Dendritic cell treated with granulocyte-macrophage colony-stimulating factor and Interleukin-4, amounts not matched to agents 40 ng/mL and 50 ng/mL, for 4 days (primary cell): ENCODE results near the gene SVBP.
"Not testable (repeated sequence)": the region's sequence is repeated elsewhere in the genome, so short reads cannot be mapped to it uniquely, and the experiment has no call there.

Source experiments
- H3K27ac Mint-ChIP-seq: one replicate; pipeline ENCODE4 v1.8.0; 2022; ENCODE audit warnings: mild to moderate bottlenecking, mixed read lengths
- H3K27me3 Mint-ChIP-seq: one replicate; pipeline ENCODE4 v1.8.0; 2022; ENCODE audit warnings: mild to moderate bottlenecking, mixed read lengths
- H3K36me3 Mint-ChIP-seq: one replicate; pipeline ENCODE4 v1.8.0; 2022; ENCODE audit warnings: low read depth, mixed read lengths
- H3K4me1 Mint-ChIP-seq: one replicate; pipeline ENCODE4 v1.8.0; 2022; ENCODE audit warnings: low read depth, mixed read lengths
- H3K4me3 Mint-ChIP-seq: one replicate; pipeline ENCODE4 v1.8.0; 2022; ENCODE audit warnings: mild to moderate bottlenecking, moderate library complexity, mixed read lengths
- H3K9me3 Mint-ChIP-seq: one replicate; pipeline ENCODE4 v1.8.0; 2022; ENCODE audit warnings: mixed read lengths
- intact Hi-C: fragments of 100-400 bp; cut with micrococcal nuclease; formaldehyde crosslinking; loops from one replicate; pipeline ENCODE4 v1.15.0; 2022

Gene SVBP

DNA sequence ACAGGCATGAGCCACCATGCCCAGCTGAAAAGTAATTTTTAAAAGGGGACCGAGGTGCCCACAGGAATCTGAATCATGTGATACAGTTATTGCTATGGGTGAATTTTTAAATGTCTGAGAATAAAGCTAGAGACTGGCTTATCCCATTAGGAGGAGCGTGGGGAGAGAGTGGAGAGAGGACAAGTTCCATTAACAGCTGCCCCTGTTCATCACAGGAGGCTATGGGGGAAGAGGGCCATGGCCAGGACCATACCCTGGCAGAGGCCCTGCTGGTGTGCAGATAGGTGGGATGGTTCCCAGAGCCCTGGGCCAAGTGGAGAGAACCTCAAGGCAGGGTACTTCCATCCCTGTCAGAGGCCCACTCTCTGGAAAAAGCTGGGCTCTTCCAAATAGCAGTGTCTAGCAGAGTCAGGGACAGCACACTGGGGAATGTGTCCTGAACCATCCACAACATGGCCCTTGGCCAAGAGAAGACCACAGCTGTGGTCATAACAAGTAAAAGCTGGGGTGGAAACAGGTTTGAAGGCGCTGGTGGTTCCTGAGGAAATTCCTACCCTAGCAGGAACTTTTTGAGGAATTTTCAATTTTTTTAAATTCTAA lies 15.5 kb upstream of the SVBP start:
- intact Hi-C loops = no loop called here
- H3K4me1 Mint-ChIP-seq = peaks cover 31% of the 10 kb centered on the region
- peaks cover 64% of the 10 kb centered on the region for H3K36me3 Mint-ChIP-seq
- no peak overlapping the region for H3K4me3 Mint-ChIP-seq
- no peaks in the 10 kb centered on the region for H3K9me3 Mint-ChIP-seq
- H3K27ac Mint-ChIP-seq = no peak overlapping the region
- H3K27me3 Mint-ChIP-seq = no peaks in the 10 kb centered on the region

DNA sequence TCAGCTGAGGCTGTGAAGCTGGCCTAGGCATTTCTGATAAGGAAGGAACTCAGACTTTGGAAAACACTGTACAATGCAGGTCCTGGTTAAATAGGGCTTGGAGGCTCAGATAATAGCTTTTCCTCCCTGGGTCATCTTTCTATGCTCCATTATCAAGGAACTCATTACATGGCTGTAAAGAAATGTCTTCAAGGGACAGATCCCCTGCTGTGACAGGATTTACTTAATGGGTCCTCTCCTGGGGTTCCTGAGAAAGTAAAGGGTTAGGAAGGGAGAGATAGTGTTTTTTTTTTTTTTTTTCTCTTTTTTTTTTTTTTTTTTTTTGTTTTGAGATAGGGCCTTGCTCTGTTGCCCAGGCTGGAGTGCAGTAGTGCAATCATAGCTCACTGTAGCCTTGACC lies 14.1 kb upstream of the SVBP start:
- Mint-ChIP-seq H3K27me3 (no peaks in the 10 kb centered on the region), H3K36me3 (peaks cover 60% of the 10 kb centered on the region), H3K4me3 (no peak overlapping the region), H3K27ac (no peak overlapping the region), H3K4me1 (peaks cover 16% of the 10 kb centered on the region), H3K9me3 (no peaks in the 10 kb centered on the region)
- intact Hi-C loops = no loop called here

DNA sequence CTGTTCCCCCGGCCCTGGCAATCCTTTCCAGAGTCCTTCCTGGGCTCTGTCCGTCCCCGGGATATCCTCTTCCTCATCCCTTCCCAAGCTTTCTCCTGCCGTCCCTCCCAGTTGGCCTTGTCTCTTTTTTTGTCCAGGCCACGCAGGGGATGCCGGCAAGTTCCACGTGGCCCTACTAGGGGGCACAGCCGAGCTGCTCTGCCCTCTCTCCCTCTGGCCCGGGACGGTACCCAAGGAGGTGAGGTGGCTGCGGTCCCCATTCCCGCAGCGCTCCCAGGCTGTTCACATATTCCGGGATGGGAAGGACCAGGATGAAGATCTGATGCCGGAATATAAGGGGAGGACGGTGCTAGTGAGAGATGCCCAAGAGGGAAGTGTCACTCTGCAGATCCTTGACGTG lies 13.4 kb upstream of the SVBP start:
- no peak overlapping the region for H3K27ac Mint-ChIP-seq
- H3K4me3 Mint-ChIP-seq = no peak overlapping the region
- H3K36me3 Mint-ChIP-seq = peaks cover 60% of the 10 kb centered on the region
- H3K4me1 Mint-ChIP-seq = peaks cover 12% of the 10 kb centered on the region
- H3K27me3 Mint-ChIP-seq = no peaks in the 10 kb centered on the region
- H3K9me3 Mint-ChIP-seq = no peaks in the 10 kb centered on the region
- intact Hi-C loops = no loop called here

DNA sequence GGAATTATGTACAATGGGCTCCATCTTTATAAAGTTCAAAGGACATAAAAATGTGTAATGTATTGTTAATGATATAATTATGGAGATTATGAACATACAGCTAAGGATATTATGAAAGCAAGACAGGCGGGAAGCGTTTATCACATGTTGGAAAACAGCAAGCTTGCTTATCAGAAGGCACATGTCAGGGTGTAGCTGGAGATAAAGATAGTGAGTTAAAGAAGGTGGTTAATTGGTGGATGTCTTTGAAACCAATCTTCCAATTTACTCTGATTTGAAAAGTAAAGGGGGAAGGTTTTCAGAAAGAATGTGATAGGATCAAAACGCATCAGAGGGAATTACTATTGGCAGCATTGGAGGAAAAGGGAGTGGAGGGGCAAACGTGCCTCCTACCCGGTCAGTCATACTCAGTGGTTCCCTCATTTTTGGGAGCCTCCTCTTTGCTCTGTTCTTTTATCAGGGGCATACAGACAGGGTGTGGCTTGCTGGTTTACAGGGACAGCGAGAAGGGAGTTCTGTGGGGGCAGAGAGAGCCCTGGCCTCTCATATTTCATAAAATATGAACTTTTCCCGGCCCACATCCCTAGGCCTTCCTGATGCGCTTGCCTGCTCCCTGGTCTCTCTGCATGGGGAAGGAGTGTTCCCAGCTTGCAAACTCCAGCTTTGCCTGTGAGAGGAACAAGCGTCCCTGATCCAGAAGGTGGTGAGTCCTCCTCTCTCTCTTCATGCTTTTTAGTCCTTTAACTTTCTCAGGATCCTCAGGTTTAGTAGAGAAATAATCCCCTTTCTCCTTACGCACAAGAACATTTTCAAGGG lies 8.0 kb upstream of the SVBP start:
- Mint-ChIP-seq H3K36me3 (peaks cover 34% of the 10 kb centered on the region), H3K4me1 (peaks cover 19% of the 10 kb centered on the region), H3K27me3 (no peaks in the 10 kb centered on the region), H3K9me3 (no peaks in the 10 kb centered on the region), H3K4me3 (no peak overlapping the region), H3K27ac (no peak overlapping the region)
- intact Hi-C loops = no loop called here

DNA sequence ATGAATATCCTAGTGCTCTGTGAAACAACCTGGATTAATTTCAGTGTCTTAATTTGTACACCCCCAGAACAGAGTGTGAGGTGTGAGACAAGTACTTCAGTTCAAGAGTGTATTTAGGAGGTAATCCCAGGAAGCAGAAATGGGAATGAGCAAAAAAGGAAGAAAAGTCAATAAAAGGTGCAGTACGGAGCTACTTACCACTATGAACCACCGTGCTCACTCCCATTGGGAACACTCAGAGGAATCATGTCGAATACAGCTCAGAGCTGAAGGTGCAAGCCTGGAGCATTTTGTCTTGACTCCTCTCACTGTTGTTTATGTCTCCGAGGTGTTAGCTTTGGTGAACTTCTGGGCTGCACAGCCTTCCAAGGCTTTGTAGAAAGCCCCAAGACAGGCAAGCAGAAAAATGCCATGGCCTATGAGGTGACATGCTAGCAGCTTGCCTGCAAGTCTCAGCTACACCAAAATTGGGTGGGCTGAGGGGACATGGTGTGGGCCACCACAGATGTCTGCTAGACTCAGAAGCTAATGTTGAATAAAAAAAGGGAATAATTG lies 7.4 kb upstream of the SVBP start:
- Mint-ChIP-seq H3K27ac (no peak overlapping the region), H3K4me1 (peaks cover 23% of the 10 kb centered on the region), H3K36me3 (peaks cover 33% of the 10 kb centered on the region), H3K9me3 (no peaks in the 10 kb centered on the region), H3K4me3 (no peak overlapping the region), H3K27me3 (no peaks in the 10 kb centered on the region)
- intact Hi-C loops = no loop called here

DNA sequence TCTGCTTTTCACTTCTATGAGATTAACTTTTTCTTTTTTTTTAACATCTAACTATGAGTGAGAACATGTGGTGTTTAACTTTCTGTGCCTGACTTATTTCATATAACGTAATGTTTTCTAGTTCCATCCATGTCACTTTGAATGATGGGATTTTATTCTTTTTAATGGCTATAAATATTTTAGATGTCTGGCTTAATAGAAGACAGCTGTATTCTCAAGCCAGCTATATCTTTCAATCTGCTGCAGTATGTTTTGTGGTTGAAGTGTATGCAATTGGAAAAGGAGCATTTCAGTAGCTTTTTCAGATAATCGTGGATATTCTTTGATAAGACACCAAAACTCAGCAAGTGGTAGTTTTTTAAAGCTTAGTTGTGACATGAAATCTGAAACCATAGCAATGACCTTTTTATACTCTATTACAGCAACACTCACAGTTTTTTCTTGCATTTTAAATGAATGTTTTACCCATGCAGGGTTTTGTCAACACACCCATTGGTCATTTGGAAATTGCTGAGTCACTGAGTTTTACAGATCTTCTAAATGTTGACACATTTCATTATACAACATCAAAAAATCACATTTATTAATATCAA lies 5.7 kb upstream of the SVBP start:
- no peak overlapping the region for H3K27ac Mint-ChIP-seq
- no peaks in the 10 kb centered on the region for H3K9me3 Mint-ChIP-seq
- no peak overlapping the region for H3K4me3 Mint-ChIP-seq
- H3K27me3 Mint-ChIP-seq = no peaks in the 10 kb centered on the region
- intact Hi-C loops = no loop called here
- H3K36me3 Mint-ChIP-seq = peaks cover 30% of the 10 kb centered on the region
- H3K4me1 Mint-ChIP-seq = peaks cover 36% of the 10 kb centered on the region

DNA sequence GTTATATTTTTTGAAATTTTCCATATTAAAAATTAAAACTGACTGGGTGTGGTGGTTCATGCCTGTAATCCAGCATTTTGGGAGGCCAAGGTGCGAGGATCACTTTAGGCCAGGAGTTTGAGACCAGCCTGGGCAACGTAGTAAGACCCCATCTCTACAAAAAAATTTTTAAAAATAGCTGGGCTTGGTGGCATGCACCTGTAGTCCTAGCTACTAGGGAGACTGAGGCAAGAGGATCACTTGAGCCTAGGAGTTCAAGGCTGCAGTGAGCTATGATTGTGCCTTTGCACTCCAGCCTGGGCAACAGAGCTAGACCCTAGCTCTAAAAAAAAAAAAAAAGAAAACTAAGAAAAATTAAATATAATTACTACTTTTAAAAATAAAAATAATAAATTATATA lies 4.5 kb upstream of the SVBP start:
- Mint-ChIP-seq H3K9me3 (no peaks in the 10 kb centered on the region), H3K4me1 (peaks cover 40% of the 10 kb centered on the region), H3K36me3 (peaks cover 30% of the 10 kb centered on the region), H3K27me3 (no peaks in the 10 kb centered on the region), H3K27ac (no peak overlapping the region), H3K4me3 (no peak overlapping the region)
- intact Hi-C loops = no loop called here

DNA sequence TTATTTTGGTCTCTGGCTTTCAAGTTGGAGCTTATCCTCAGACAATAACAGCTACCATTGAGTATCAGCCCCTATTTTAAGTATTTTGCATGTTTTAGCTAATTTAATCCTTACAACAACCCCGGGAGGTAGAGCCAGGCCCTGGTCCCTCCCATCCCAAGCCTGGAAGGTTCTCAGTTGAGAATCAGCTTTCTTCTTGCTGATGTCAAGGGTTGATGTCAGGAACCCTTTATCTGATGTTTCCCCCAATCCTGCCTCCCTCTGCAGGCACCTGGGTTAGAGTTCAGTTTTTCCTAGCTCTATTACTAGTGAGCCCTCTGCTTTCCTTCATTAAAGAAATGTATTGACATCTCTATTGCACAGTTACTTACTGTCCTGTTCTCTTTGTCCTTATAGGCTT lies 3.6 kb upstream of the SVBP start:
- H3K4me3 Mint-ChIP-seq = no peak overlapping the region
- H3K27me3 Mint-ChIP-seq = no peaks in the 10 kb centered on the region
- peaks cover 49% of the 10 kb centered on the region for H3K4me1 Mint-ChIP-seq
- intact Hi-C loops = no loop called here
- peak overlapping the region; percentile 49 for H3K27ac Mint-ChIP-seq
- peaks cover 21% of the 10 kb centered on the region for H3K36me3 Mint-ChIP-seq
- H3K9me3 Mint-ChIP-seq = no peaks in the 10 kb centered on the region

DNA sequence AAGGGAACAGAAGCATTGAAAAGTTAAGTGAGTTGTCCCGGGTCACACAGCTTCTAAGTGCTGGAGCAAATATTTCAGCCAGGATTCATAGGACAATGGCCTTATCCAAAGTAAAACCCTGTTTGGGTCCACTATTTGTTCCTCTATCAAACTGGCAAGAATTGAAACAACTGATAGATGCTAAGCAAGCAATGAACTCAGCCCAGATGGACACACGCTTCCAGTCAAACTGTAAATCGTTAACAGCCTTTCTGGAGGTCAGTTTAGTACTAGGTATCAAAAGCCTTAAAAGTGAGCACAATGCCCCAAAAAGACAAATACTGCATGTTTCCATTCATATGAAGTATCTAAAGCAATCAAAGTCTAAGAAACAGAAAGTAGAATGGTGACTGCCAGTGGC lies 779 bp upstream of the SVBP start:
- H3K9me3 Mint-ChIP-seq = no peaks in the 10 kb centered on the region
- no peak overlapping the region for H3K27ac Mint-ChIP-seq
- H3K4me1 Mint-ChIP-seq = peaks cover 48% of the 10 kb centered on the region
- no peak overlapping the region for H3K4me3 Mint-ChIP-seq
- intact Hi-C loops = loop anchor here (2.0 kb wide), 1 partner anchor 51 kb away; the partner anchor contains the start of genes C1orf50 and P3H1
- H3K36me3 Mint-ChIP-seq = peaks cover 23% of the 10 kb centered on the region
- no peaks in the 10 kb centered on the region for H3K27me3 Mint-ChIP-seq

DNA sequence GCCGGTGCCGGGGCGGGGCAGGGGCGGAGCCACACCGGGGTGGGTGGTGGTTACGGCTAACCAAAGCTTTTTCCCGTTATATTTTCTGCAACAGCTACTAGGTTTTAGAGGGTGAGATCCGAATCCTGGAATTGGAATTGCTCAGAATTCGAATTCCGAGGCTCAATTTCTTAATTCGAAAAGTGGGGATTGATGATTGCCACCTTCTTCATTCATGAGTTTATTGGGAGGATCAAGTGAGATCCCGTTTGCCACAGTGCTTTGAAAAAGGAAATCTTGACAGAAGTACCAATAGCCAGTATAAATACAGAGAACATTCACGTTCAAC lies 207 bp upstream of the SVBP start:
- H3K4me3 Mint-ChIP-seq = peak overlapping the region; percentile 85
- no peaks in the 10 kb centered on the region for H3K27me3 Mint-ChIP-seq
- H3K9me3 Mint-ChIP-seq = no peaks in the 10 kb centered on the region
- H3K27ac Mint-ChIP-seq = peak overlapping the region; percentile 90
- intact Hi-C loops = loop anchor here (2.0 kb wide), 1 partner anchor 51 kb away; the partner anchor contains the start of genes C1orf50 and P3H1
- H3K4me1 Mint-ChIP-seq = peaks cover 42% of the 10 kb centered on the region
- peaks cover 23% of the 10 kb centered on the region for H3K36me3 Mint-ChIP-seq

DNA sequence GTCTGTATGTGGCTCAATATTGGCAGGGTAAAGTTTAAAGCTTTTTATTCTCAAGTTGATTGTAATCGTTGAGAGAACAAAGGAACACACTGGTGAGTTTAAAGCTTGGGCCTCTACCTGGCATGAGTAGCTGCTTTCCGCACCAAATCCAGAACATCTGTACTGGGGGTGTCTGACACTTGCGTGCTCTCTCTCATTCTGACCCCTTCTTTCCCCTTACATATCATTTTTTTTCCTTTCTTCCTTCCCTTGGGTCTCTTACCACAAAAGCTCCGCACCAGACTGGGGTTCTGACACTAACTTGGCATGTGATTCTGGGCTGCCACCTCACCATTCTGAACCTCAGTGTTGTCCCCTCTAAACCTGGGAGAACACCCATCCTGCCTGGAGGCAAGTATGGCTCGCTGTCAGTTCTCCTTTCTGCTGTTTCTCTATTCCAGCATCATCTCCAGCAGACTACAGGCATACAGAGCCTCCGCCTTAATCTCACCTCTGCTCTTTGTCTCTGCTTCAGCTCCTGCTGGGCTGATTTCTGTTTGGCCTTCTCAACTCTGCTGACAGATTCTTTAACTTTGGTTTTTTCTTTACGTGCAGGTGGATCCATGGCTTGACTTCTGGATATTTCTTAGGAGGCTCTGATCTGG lies 1.1 kb downstream of the SVBP start:
- intact Hi-C loops = loop anchor here (1.0 to 2.0 kb wide), 2 partner anchors 30 to 49 kb away; partner anchors contain the start of genes C1orf50, P3H1 and ZNF691
- H3K4me3 Mint-ChIP-seq = peak overlapping the region; percentile 85

DNA sequence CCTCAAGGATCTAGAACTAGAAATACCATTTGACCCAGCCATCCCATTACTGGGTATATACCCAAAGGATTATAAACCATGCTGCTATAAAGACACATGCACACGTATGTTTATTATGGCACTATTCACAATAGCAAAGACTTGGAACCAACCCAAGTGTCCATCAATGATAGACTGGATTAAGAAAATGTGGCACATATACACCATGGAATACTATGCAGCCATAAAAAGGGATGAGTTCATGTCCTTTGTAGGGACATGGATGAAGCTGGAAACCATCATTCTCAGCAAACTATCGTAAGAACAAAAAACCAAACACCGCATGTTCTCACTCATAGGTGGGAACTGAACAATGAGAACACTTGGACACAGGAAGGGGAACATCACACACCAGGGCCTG lies 2.4 kb downstream of the SVBP start:
- peaks cover 29% of the 10 kb centered on the region for H3K4me1 Mint-ChIP-seq
- H3K9me3 Mint-ChIP-seq, H3K4me3 Mint-ChIP-seq, H3K27me3 Mint-ChIP-seq, intact Hi-C loops, H3K27ac Mint-ChIP-seq: not testable (repeated sequence)
- H3K36me3 Mint-ChIP-seq = peaks cover 24% of the 10 kb centered on the region

More for the DNA sequence above, 1.1 kb downstream of the SVBP start:
- H3K27me3 Mint-ChIP-seq = no peaks in the 10 kb centered on the region
- H3K27ac Mint-ChIP-seq = peak overlapping the region; percentile 90
- H3K9me3 Mint-ChIP-seq = no peaks in the 10 kb centered on the region
- peaks cover 38% of the 10 kb centered on the region for H3K4me1 Mint-ChIP-seq
- H3K36me3 Mint-ChIP-seq = peaks cover 23% of the 10 kb centered on the region

DNA sequence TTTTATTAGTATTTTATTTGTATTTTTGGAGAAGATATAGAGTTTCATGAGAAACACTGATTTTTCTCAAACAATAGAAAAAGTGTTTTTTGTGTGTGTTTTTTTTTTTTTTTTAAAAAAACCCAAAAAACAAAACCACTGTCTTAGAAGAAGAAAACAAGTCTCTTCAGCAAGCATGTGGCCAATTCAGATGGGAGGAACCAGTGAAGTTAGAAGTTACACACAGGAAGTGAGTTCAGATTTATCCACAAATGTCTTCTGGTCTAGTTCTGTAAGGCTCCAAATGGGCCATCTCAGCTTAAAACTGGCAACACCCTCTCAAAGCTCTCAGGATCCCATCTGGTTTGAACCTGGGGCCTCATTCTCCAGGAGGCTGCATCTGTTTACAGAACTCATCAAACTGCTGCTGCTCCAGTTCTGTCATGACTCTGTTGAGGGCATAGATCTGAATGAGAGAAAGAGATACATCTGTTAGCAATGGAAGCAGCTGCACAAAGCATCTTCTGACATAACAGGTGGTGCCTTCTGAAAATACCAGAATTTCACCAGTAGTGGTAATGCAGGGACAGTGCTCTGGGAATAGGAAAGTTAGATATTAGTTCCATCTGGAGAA lies 10.0 kb downstream of the SVBP start:
- Mint-ChIP-seq H3K27me3 (no peaks in the 10 kb centered on the region), H3K36me3 (peaks cover 28% of the 10 kb centered on the region), H3K27ac (no peak overlapping the region)

More for the DNA sequence above, 10.0 kb downstream of the SVBP start:
- no peak overlapping the region for H3K4me3 Mint-ChIP-seq
- intact Hi-C loops = no loop called here
- no peaks in the 10 kb centered on the region for H3K9me3 Mint-ChIP-seq
- no peaks in the 10 kb centered on the region for H3K4me1 Mint-ChIP-seq
